CD4-positive, CD25-positive, alpha-beta regulatory T cell (primary cell): ENCODE results near the gene SPAM1. TPM values are rescaled to one million over a fixed set of nuclear protein-coding genes. Genes with fewer than 3 reads are reported as not detected.

Experiments
- ATAC-seq, 2 donors: fragments of 150-1000 bp; cut with Tn5 transposase; one replicate each; pipeline ENCODE4 v1.10.0; 2021; ENCODE audit warnings: low read depth in 2 of 2, moderate number of reproducible peaks in 2 of 2, moderate library complexity in 1 of 2
- DNase-seq, 3 donors: peaks; one replicate each; pipeline versions ENCODE4 v3.0.0 to v3.0.0-alpha.2; 2012 to 2022; ENCODE audit warnings: mixed read lengths in 1 of 3
- H3K27ac ChIP-seq: one replicate; pipeline ENCODE4 v1.7.0; 2013; ENCODE audit warnings: mild to moderate bottlenecking, low read length; ENCODE audit not compliant: insufficient read depth, poor library complexity, severe bottlenecking
- H3K27me3 ChIP-seq: one replicate; pipeline ENCODE4 v1.7.0; 2013; ENCODE audit warnings: low read length; ENCODE audit not compliant: control insufficient read depth, insufficient read depth
- H3K36me3 ChIP-seq: one replicate; pipeline ENCODE4 v1.7.0; 2013; ENCODE audit warnings: mild to moderate bottlenecking, low read length, moderate library complexity; ENCODE audit not compliant: control insufficient read depth, insufficient read depth
- H3K4me1 ChIP-seq: 2 replicates; pipeline ENCODE4 v1.7.0; 2013; ENCODE audit warnings: mild to moderate bottlenecking, low read length; ENCODE audit not compliant: insufficient read depth, control insufficient read depth, poor library complexity, severe bottlenecking
- H3K4me3 ChIP-seq: one replicate; pipeline ENCODE4 v1.7.0; 2013; ENCODE audit warnings: low read depth, mild to moderate bottlenecking, low read length, moderate library complexity
- H3K9me3 ChIP-seq, 2 experiments: 1 replicate in 1 of 2; 2 replicates in 1 of 2; pipeline ENCODE4 v1.7.0; 2013; ENCODE audit warnings: low read length in 2 of 2, mild to moderate bottlenecking in 1 of 2, moderate library complexity in 1 of 2; ENCODE audit not compliant: control insufficient read depth in 2 of 2
- H3K27ac Mint-ChIP-seq, 3 donors: one replicate each; pipeline ENCODE4 v1.8.0; 2020 to 2022; ENCODE audit warnings: mild to moderate bottlenecking in 3 of 3, mixed read lengths in 3 of 3, moderate library complexity in 2 of 3
- H3K27me3 Mint-ChIP-seq: one replicate; pipeline ENCODE4 v1.8.0; 2022; ENCODE audit warnings: mild to moderate bottlenecking, mixed read lengths
- H3K36me3 Mint-ChIP-seq: one replicate; pipeline ENCODE4 v1.8.0; 2020; ENCODE audit warnings: mixed read lengths
- H3K4me1 Mint-ChIP-seq, 4 donors: one replicate each; pipeline ENCODE4 v1.8.0; 2020 to 2022; ENCODE audit warnings: mixed read lengths in 4 of 4, mild to moderate bottlenecking in 1 of 4
- H3K4me3 Mint-ChIP-seq, 4 donors: one replicate each; pipeline ENCODE4 v1.8.0; 2020 to 2022; ENCODE audit warnings: mild to moderate bottlenecking in 4 of 4, mixed read lengths in 4 of 4, moderate library complexity in 3 of 4
- H3K9me3 Mint-ChIP-seq, 7 donors: one replicate each; pipeline ENCODE4 v1.8.0; 2020 to 2022; ENCODE audit warnings: mixed read lengths in 7 of 7, mild to moderate bottlenecking in 3 of 7, moderate library complexity in 2 of 7
- polyA plus RNA-seq, 4 donors: library from polyadenylated mRNA; unstranded; fragments of 300-500 nt; fragmentation: Illumina TruSeq; gene quantifications; one replicate each; pipeline ENCODE4 v1.2.3, GENCODE V29; 2021
- total RNA-seq: library from RNA; stranded (reverse); gene quantifications from one replicate; pipeline ENCODE4 v1.2.3, GENCODE V29; 2022

SPAM1 gene
- total and polyA plus RNA-seq, 5 donors from 2014 or later = not detected

DNA sequence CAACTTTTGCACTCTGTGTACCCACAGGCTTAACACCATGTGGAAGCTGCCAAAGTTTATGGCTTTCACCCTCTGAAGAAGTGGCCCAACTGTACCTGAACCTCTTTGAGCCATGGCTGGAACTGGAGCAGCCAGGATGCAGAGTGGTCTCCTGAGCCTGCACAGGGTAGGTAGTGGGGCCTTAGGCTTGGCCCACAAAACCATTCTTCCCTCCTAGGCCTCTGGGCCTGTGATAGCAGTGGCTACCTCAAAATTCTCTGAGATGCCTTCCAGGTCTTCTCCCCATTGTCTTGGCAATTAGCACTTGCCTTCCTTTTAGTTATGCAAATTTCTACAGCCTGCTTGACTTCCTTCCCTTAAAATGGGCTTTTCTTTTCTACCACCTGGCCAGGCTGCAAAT lies 19.3 kb upstream of the SPAM1 start:
- H3K27ac Mint-ChIP-seq = no peak overlapping the region
- DNase-seq (no peak), ATAC-seq (no peak)
- Histone ChIP-seq H3K9me3 (no peaks in the 10 kb centered on the region), H3K4me3 (no peak overlapping the region), H3K27ac (no peak overlapping the region), H3K4me1 (no peaks in the 10 kb centered on the region), H3K36me3 (no peaks in the 10 kb centered on the region), H3K27me3 (no peaks in the 10 kb centered on the region)
- H3K4me3 Mint-ChIP-seq = no peak overlapping the region
- peaks cover 0 to 5% (median 3%) of the 10 kb centered on the region in 7 donors for H3K9me3 Mint-ChIP-seq
- no peaks in the 10 kb centered on the region for H3K36me3 Mint-ChIP-seq
- no peaks in the 10 kb centered on the region for H3K4me1 Mint-ChIP-seq
- no peaks in the 10 kb centered on the region for H3K27me3 Mint-ChIP-seq

- Mint-ChIP-seq H3K27ac (no peak overlapping the region), H3K9me3 (peaks cover 0 to 2% (median 0%) of the 10 kb centered on the region in 7 donors)
- ATAC-seq = no peak
These were observed 8.8 kb upstream of the SPAM1 start for GRCh38 chr7:123916240-123916724.

GRCh38 chr7:123917878-123918277 lies 7.2 kb upstream of the SPAM1 start:
- H3K36me3 Mint-ChIP-seq = no peaks in the 10 kb centered on the region
- Histone ChIP-seq H3K4me1 (no peaks in the 10 kb centered on the region), H3K9me3 (no peaks in the 10 kb centered on the region), H3K27ac (no peak overlapping the region), H3K4me3 (no peak overlapping the region), H3K36me3 (no peaks in the 10 kb centered on the region), H3K27me3 (no peaks in the 10 kb centered on the region)
- no peaks in the 10 kb centered on the region for H3K27me3 Mint-ChIP-seq
- H3K9me3 Mint-ChIP-seq = peaks cover 0 to 2% (median 0%) of the 10 kb centered on the region in 7 donors
- no peaks in the 10 kb centered on the region for H3K4me1 Mint-ChIP-seq
- no peak overlapping the region for H3K4me3 Mint-ChIP-seq
- no peak for DNase-seq
- H3K27ac Mint-ChIP-seq = no peak overlapping the region
- no peak for ATAC-seq

More at GRCh38 chr7:123916240-123916724, 8.8 kb upstream of the SPAM1 start:
- no peaks in the 10 kb centered on the region for H3K4me1 Mint-ChIP-seq
- H3K36me3 Mint-ChIP-seq = no peaks in the 10 kb centered on the region
- H3K27ac ChIP-seq = no peak overlapping the region
- H3K27me3 ChIP-seq = no peaks in the 10 kb centered on the region
- H3K9me3 ChIP-seq = no peaks in the 10 kb centered on the region
- H3K4me3 Mint-ChIP-seq = no peak overlapping the region
- no peak overlapping the region for H3K4me3 ChIP-seq
- no peaks in the 10 kb centered on the region for H3K36me3 ChIP-seq
- DNase-seq = peak in 1 of 3 donors; percentile 1
- H3K27me3 Mint-ChIP-seq = no peaks in the 10 kb centered on the region
- H3K4me1 ChIP-seq = no peaks in the 10 kb centered on the region

DNA sequence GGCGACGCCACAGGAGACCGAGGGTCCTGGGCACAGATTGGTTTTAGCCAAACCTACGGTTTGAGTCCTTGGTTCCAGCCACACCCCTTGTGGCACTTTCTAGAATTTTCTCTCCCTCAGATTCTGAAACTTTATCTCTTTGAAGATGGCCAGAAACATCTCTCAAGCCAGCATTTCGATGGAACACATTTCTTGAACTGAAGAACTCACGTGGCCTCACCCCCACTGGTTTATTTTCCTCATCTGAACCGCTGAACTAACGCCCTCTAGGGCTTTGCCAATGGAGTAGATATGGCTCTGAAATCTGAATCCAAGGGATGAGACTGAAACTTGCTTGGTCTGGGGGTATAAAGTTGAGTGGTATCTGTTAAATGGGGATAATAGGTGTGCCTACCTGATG lies 6.7 kb upstream of the SPAM1 start:
- no peaks in the 10 kb centered on the region for H3K9me3 ChIP-seq
- ATAC-seq (no peak), DNase-seq (no peak)
- no peak overlapping the region for H3K27ac ChIP-seq
- Mint-ChIP-seq H3K4me1 (no peaks in the 10 kb centered on the region), H3K27me3 (no peaks in the 10 kb centered on the region), H3K36me3 (no peaks in the 10 kb centered on the region), H3K27ac (no peak overlapping the region), H3K9me3 (peaks cover 0 to 2% (median 0%) of the 10 kb centered on the region in 7 donors), H3K4me3 (no peak overlapping the region)
- H3K4me3 ChIP-seq = no peak overlapping the region
- H3K27me3 ChIP-seq = no peaks in the 10 kb centered on the region
- H3K4me1 ChIP-seq = no peaks in the 10 kb centered on the region
- H3K36me3 ChIP-seq = no peaks in the 10 kb centered on the region

DNA sequence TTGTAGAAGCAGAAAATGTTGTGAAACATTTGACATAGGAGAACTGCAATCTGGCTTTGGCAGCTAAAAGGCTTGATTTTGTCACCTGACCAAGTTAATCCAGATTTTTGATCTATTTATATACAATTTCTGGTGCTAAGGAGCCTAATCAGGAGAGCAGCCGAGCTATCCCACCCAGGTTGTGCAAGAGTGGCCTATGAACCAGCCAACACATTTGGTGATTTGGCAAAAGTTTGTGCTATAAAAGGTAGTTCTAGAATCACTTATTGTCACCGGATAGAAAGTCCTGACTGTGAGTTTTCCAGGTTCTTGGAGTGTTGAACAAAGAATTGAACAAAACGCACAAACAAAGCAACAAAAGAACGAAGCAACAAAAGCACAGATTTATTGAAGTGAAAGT lies 1.4 kb upstream of the SPAM1 start:
- no peak overlapping the region for H3K4me3 Mint-ChIP-seq
- no peak overlapping the region for H3K27ac ChIP-seq
- H3K9me3 ChIP-seq = no peaks in the 10 kb centered on the region
- no peaks in the 10 kb centered on the region for H3K27me3 ChIP-seq
- DNase-seq (no peak), ATAC-seq (no peak)
- H3K9me3 Mint-ChIP-seq = peaks cover 0 to 8% (median 0%) of the 10 kb centered on the region in 7 donors
- no peaks in the 10 kb centered on the region for H3K27me3 Mint-ChIP-seq
- no peaks in the 10 kb centered on the region for H3K4me1 ChIP-seq
- H3K4me3 ChIP-seq = no peak overlapping the region
- H3K36me3 ChIP-seq = no peaks in the 10 kb centered on the region
- no peak overlapping the region for H3K27ac Mint-ChIP-seq
- no peaks in the 10 kb centered on the region for H3K4me1 Mint-ChIP-seq
- no peaks in the 10 kb centered on the region for H3K36me3 Mint-ChIP-seq

DNA sequence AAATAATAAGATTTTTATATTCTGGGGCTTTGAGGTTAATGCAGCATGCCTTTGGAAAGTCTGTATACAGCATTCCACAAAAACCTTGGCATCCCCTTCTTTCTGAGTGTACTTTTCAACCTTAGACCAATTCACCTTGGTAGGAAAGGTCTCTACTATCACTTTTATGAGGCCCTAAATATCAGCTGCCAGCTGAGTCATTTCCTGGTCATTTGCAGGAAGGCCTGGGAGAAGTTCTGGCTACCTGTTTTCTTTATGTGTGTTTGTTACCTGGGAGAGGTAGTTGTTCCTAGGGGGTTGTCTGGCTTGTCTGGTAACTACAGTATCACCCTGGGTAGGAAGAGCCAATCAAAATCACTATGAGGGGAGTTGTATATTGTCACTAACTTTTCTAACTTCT lies 4.1 kb downstream of the SPAM1 start:
- Histone ChIP-seq H3K27me3 (no peaks in the 10 kb centered on the region), H3K36me3 (no peaks in the 10 kb centered on the region), H3K4me1 (no peaks in the 10 kb centered on the region), H3K9me3 (no peaks in the 10 kb centered on the region), H3K27ac (no peak overlapping the region), H3K4me3 (no peak overlapping the region)
- Mint-ChIP-seq H3K27me3 (no peaks in the 10 kb centered on the region), H3K27ac (no peak overlapping the region), H3K4me1 (no peaks in the 10 kb centered on the region), H3K36me3 (no peaks in the 10 kb centered on the region), H3K9me3 (peaks cover 0 to 8% (median 0%) of the 10 kb centered on the region in 7 donors), H3K4me3 (no peak overlapping the region)
- ATAC-seq = no peak
- no peak for DNase-seq

- no peak overlapping the region for H3K27ac Mint-ChIP-seq
- H3K36me3 Mint-ChIP-seq = no peaks in the 10 kb centered on the region
- Histone ChIP-seq H3K27ac (no peak overlapping the region), H3K9me3 (no peaks in the 10 kb centered on the region), H3K4me1 (no peaks in the 10 kb centered on the region), H3K27me3 (no peaks in the 10 kb centered on the region), H3K36me3 (no peaks in the 10 kb centered on the region), H3K4me3 (no peak overlapping the region)
- DNase-seq = no peak
- H3K4me1 Mint-ChIP-seq = no peaks in the 10 kb centered on the region
- H3K27me3 Mint-ChIP-seq = no peaks in the 10 kb centered on the region
- H3K9me3 Mint-ChIP-seq = peaks cover 0 to 8% (median 0%) of the 10 kb centered on the region in 7 donors
- no peak for ATAC-seq
- no peak overlapping the region for H3K4me3 Mint-ChIP-seq
These were observed 4.6 kb downstream of the SPAM1 start for GRCh38 chr7:123929655-123930054.
